Measurements from ENCODE around the gene LRRC23.

GRCh38 chr12:6934110-6934509 is 29.5 kb downstream of the LRRC23 start:
- no peak for TF ChIP-seq CTCF (IDR thresholded peaks at IDR 0.05)
- no peak for TF ChIP-seq POLR2A (IDR thresholded peaks at IDR 0.05)

All from Peyer's patch (tissue), 4 donors.